Colonic mucosa (tissue), 4 donors: ENCODE measurements around the gene CLASP1. TPM values are rescaled to one million over a fixed set of nuclear protein-coding genes. Genes with fewer than 3 reads are reported as not detected.

Experiments used
- DNase-seq: peaks from one replicate; pipeline ENCODE4 v3.0.0-alpha.2; 2020
- H3K27ac ChIP-seq: fragments of 200-600 bp; one replicate; pipeline ENCODE4 v1.8.0; 2021
- H3K27me3 ChIP-seq: fragments of 200-600 bp; one replicate; pipeline ENCODE4 v1.8.0; 2021
- H3K36me3 ChIP-seq: fragments of 200-600 bp; one replicate; pipeline ENCODE4 v1.8.0; 2021
- H3K4me1 ChIP-seq: fragments of 200-600 bp; one replicate; pipeline ENCODE4 v1.8.0; 2021; ENCODE audit warnings: mild to moderate bottlenecking
- H3K4me3 ChIP-seq: fragments of 200-600 bp; one replicate; pipeline ENCODE4 v1.8.0; 2021
- H3K9ac ChIP-seq, 2 donors: one replicate each; pipeline ENCODE4 v1.7.0; 2013; ENCODE audit warnings: control low read depth in 2 of 2, low read depth in 2 of 2, low read length in 2 of 2
- H3K9me3 ChIP-seq: fragments of 200-600 bp; one replicate; pipeline ENCODE4 v1.8.0; 2021
- intact Hi-C: fragments of 100-400 bp; cut with DNase I; formaldehyde crosslinking; loops from one replicate; pipeline ENCODE4 v1.14.1; 2022
- total RNA-seq, 2 donors: library from RNA; stranded (reverse); fragmentation: NEBNext Ultra II Directional in 1 of 2; extraction: Animal tissue kit (Norgen Biotek cat#: 25700) in 1 of 2; gene quantifications; one replicate each; pipeline ENCODE4 v1.2.1, GENCODE V29; 2021
- TF ChIP-seq, protein P1 (sequence below): fragments of 200-600 bp; IDR thresholded peaks from one replicate; pipeline ENCODE4 v1.8.0; 2022; ENCODE audit warnings: antibody characterized with exemption, mild to moderate bottlenecking
- donor health status: healthy.
- donor health status: DM: no; HTN: no; CAD: no.
- donor health status: DM: no; HTN: no; CAD: no.

CLASP1 gene
- total RNA-seq, 2 donors from 2014 or later: 30.3 to 32.3 TPM

GRCh38 chr2:121288454-121289231 is 360.6 kb downstream of the CLASP1 start:
- Histone ChIP-seq H3K9me3 (no peaks in the 10 kb centered on the region), H3K27me3 (peaks cover 8% of the 10 kb centered on the region), H3K27ac (no peak overlapping the region), H3K36me3 (no peaks in the 10 kb centered on the region), H3K9ac (no peak overlapping the region), H3K4me3 (no peak overlapping the region), H3K4me1 (peaks cover under 1% of the 10 kb centered on the region)
- no peak for DNase-seq
- TF ChIP-seq, protein P1, sequence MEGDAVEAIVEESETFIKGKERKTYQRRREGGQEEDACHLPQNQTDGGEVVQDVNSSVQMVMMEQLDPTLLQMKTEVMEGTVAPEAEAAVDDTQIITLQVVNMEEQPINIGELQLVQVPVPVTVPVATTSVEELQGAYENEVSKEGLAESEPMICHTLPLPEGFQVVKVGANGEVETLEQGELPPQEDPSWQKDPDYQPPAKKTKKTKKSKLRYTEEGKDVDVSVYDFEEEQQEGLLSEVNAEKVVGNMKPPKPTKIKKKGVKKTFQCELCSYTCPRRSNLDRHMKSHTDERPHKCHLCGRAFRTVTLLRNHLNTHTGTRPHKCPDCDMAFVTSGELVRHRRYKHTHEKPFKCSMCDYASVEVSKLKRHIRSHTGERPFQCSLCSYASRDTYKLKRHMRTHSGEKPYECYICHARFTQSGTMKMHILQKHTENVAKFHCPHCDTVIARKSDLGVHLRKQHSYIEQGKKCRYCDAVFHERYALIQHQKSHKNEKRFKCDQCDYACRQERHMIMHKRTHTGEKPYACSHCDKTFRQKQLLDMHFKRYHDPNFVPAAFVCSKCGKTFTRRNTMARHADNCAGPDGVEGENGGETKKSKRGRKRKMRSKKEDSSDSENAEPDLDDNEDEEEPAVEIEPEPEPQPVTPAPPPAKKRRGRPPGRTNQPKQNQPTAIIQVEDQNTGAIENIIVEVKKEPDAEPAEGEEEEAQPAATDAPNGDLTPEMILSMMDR: no peak
- intact Hi-C loops: no loop called here

DNA sequence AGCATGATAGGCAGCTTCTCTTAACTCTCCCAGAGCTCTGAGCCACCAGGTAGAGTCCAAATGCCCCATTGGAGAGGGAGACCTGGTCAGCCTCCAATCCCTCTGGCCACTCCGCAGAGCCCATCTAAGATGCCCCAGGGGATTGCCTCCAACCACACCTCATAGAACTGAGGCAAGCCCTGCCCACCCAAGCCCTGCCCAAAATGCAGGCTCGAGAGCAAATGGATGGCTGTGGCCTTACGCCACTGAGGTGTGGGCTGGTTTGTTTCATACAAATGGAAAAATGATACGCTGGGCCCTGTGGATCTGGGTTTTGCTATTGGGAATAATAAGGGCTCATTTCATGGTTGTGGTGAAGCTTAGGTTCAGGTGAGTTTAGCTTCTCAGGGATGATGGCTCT is 361.3 kb downstream of the CLASP1 start:
- Histone ChIP-seq H3K27ac (no peak overlapping the region), H3K4me3 (no peak overlapping the region), H3K27me3 (peaks cover 8% of the 10 kb centered on the region), H3K9me3 (no peaks in the 10 kb centered on the region), H3K9ac (no peak overlapping the region), H3K36me3 (no peaks in the 10 kb centered on the region), H3K4me1 (no peaks in the 10 kb centered on the region)
- TF ChIP-seq, protein P1: no peak
- intact Hi-C loops: no loop called here
- no peak for DNase-seq

Other genes starting within 250 kb of the CLASP1 start
- gene RNU4ATAC, start 118.6 kb downstream of the CLASP1 start, total RNA-seq: not detected
- gene NIFK, start 87.4 kb upstream of the CLASP1 start, total RNA-seq: 10 to 100 TPM; 32.9 to 57.7 TPM
- 10 to 100 TPM; 48.0 to 69.0 TPM for gene TSN, start 106.2 kb upstream of the CLASP1 start, total RNA-seq